CD14-positive monocyte (primary cell): Measurements from ENCODE around the gene IL21R. TPM values are rescaled to one million over a fixed set of nuclear protein-coding genes. Genes with fewer than 3 reads are reported as not detected.
A peak's percentile ranks its signal among the peaks of the same experiment; 100 is the strongest.

Experiments used
- DNase-seq, 3 donors: peaks; one replicate each; pipeline ENCODE4 v3.0.0-alpha.2; 2011 to 2022
- H2AFZ ChIP-seq: 2 replicates; pipeline ENCODE4 v1.6.0; 2012; ENCODE audit warnings: mild to moderate bottlenecking, low read depth, low read length, inconsistent platforms; ENCODE audit not compliant: insufficient read depth, poor library complexity, severe bottlenecking
- H3K27ac ChIP-seq, 2 donors: 1 replicate in 1 of 2; 2 replicates in 1 of 2; pipeline ENCODE4 v1.5.1; 2012 to 2013; ENCODE audit warnings: low read length in 2 of 2, control low read depth in 1 of 2, inconsistent platforms in 1 of 2, low read depth in 1 of 2, mild to moderate bottlenecking in 1 of 2
- H3K27me3 ChIP-seq, 2 donors: one replicate each; pipeline versions ENCODE4 v1.6.0 to v1.6.1; 2011 to 2013; ENCODE audit warnings: low read length in 2 of 2; ENCODE audit not compliant: control insufficient read depth in 2 of 2, insufficient read depth in 2 of 2
- H3K36me3 ChIP-seq, 2 donors: replicated peaks in 1 of 2; 1 replicate in 1 of 2; 2 replicates in 1 of 2; pipeline versions ENCODE4 v1.5.1 to v1.6.1; 2012 to 2013; ENCODE audit warnings: low read length in 2 of 2, control low read depth in 1 of 2, inconsistent platforms in 1 of 2, mild to moderate bottlenecking in 1 of 2; ENCODE audit not compliant: insufficient read depth in 2 of 2, control insufficient read depth in 1 of 2
- H3K4me1 ChIP-seq, 2 donors: 1 replicate in 1 of 2; 2 replicates in 1 of 2; pipeline versions ENCODE4 v1.5.1 to v1.6.1; 2012 to 2013; ENCODE audit warnings: low read length in 2 of 2, control low read depth in 1 of 2, inconsistent platforms in 1 of 2, mild to moderate bottlenecking in 1 of 2, moderate library complexity in 1 of 2; ENCODE audit not compliant: insufficient read depth in 2 of 2, control insufficient read depth in 1 of 2
- H3K4me2 ChIP-seq: replicated peaks from 2 replicates; pipeline ENCODE3; 2012; ENCODE audit warnings: low read length, moderate library complexity, mild to moderate bottlenecking; ENCODE audit not compliant: poor library complexity, severe bottlenecking; ENCODE audit errors: extremely low read depth
- H3K4me3 ChIP-seq, 3 experiments: fragments of 200-600 bp in 1 of 3; sonication (generic) in 1 of 3; replicated peaks in 1 of 3; 1 replicate in 2 of 3; 2 replicates in 1 of 3; pipeline ENCODE4 v1.5.1; 2011 to 2013; ENCODE audit warnings: low read length in 3 of 3, mild to moderate bottlenecking in 3 of 3, control low read depth in 2 of 3, low read depth in 2 of 3, inconsistent platforms in 1 of 3, moderate library complexity in 1 of 3
- H3K79me2 ChIP-seq: 2 replicates; pipeline ENCODE4 v1.6.0; 2012; ENCODE audit warnings: mild to moderate bottlenecking, control low read depth, inconsistent platforms, low read length, moderate library complexity; ENCODE audit not compliant: insufficient read depth
- H3K9ac ChIP-seq: 2 replicates; pipeline ENCODE4 v1.6.0; 2017; ENCODE audit warnings: low read length, mild to moderate bottlenecking; ENCODE audit not compliant: insufficient read depth, poor library complexity, severe bottlenecking
- H3K9me3 ChIP-seq, 2 donors: replicated peaks in 1 of 2; 1 replicate in 1 of 2; 2 replicates in 1 of 2; pipeline versions ENCODE4 v1.5.1 to v1.6.1; 2012 to 2013; ENCODE audit warnings: low read length in 2 of 2, control low read depth in 1 of 2; ENCODE audit not compliant: control insufficient read depth in 1 of 2, insufficient read depth in 1 of 2
- H4K20me1 ChIP-seq: 2 replicates; pipeline ENCODE4 v1.6.0; 2012; ENCODE audit warnings: mild to moderate bottlenecking, low read length, control low read depth, moderate library complexity; ENCODE audit not compliant: insufficient read depth
- H3K27ac Mint-ChIP-seq, 7 donors: one replicate each; pipeline ENCODE4 v1.8.0; 2020; ENCODE audit warnings: mild to moderate bottlenecking in 7 of 7, mixed read lengths in 7 of 7, moderate library complexity in 6 of 7, inconsistent platforms in 2 of 7
- H3K27me3 Mint-ChIP-seq, 3 donors: one replicate each; pipeline ENCODE4 v1.8.0; 2021 to 2022; ENCODE audit warnings: low read depth in 3 of 3, mild to moderate bottlenecking in 3 of 3, mixed read lengths in 3 of 3, moderate library complexity in 3 of 3, inconsistent platforms in 1 of 3
- H3K36me3 Mint-ChIP-seq, 2 donors: one replicate each; pipeline ENCODE4 v1.8.0; 2020; ENCODE audit warnings: mixed read lengths in 2 of 2, inconsistent platforms in 1 of 2, mild to moderate bottlenecking in 1 of 2
- H3K4me1 Mint-ChIP-seq: one replicate; pipeline ENCODE4 v1.8.0; 2020; ENCODE audit warnings: mild to moderate bottlenecking, mixed read lengths
- H3K4me3 Mint-ChIP-seq, 2 donors: one replicate each; pipeline ENCODE4 v1.8.0; 2020; ENCODE audit warnings: mild to moderate bottlenecking in 2 of 2, mixed read lengths in 2 of 2, moderate library complexity in 1 of 2
- H3K9me3 Mint-ChIP-seq, 7 donors: one replicate each; pipeline ENCODE4 v1.8.0; 2020 to 2022; ENCODE audit warnings: mixed read lengths in 7 of 7, mild to moderate bottlenecking in 6 of 7, moderate library complexity in 6 of 7, inconsistent platforms in 2 of 7
- CTCF ChIP-seq: fragments of 200-600 bp; IDR thresholded peaks from one replicate; pipeline ENCODE4 v1.8.0; 2022; ENCODE audit warnings: antibody characterized with exemption, mild to moderate bottlenecking
- WGBS: methylation state at CpG from one replicate; pipeline ENCODE4 v1.1.5; 2013; ENCODE audit warnings: missing lambda C conversion rate; ENCODE audit not compliant: insufficient coverage; 5-methylcytosine and 5-hydroxymethylcytosine counted together
- intact Hi-C, 2 donors: fragments of 100-400 bp; cut with micrococcal nuclease; formaldehyde crosslinking; loops; one replicate each; pipeline versions ENCODE4 v1.15.0 to v1.15.1; 2023
- polyA plus RNA-seq, 3 donors: library from polyadenylated mRNA; depleted of rRNA in 1 of 3; unstranded in 2 of 3; stranded (reverse) in 1 of 3; fragments of 300-500 nt in 2 of 3; fragments of >200 nt in 1 of 3; fragmentation: Illumina TruSeq in 2 of 3; gene quantifications; 1 replicate in 2 of 3; 2 replicates in 1 of 3; pipeline ENCODE4 v1.2.3, GENCODE V29; 2012 to 2021

IL21R gene
- polyA plus RNA-seq, 3 donors: 1.0 to 1.7 (median 1.4) TPM

- no peak overlapping the region for H3K27ac ChIP-seq
- H3K4me2 ChIP-seq: no peak overlapping the region
- no peaks in the 10 kb centered on the region for H4K20me1 ChIP-seq
- no peak overlapping the region for H3K4me3 Mint-ChIP-seq
- H3K4me3 ChIP-seq: no peak overlapping the region
- no peak for DNase-seq
- no peaks in the 10 kb centered on the region for H3K36me3 ChIP-seq
- peaks cover 2 to 3% of the 10 kb centered on the region in 2 donors for H3K4me1 ChIP-seq
- peaks cover 0 to 4% (median 0%) of the 10 kb centered on the region in 7 donors for H3K9me3 Mint-ChIP-seq
- H2AFZ ChIP-seq: no peak overlapping the region
- intact Hi-C loops: no loop called here
- H3K27me3 Mint-ChIP-seq: peaks cover 23 to 24% (median 23%) of the 10 kb centered on the region in 3 donors
- peaks cover 2 to 7% of the 10 kb centered on the region in 2 donors for H3K36me3 Mint-ChIP-seq
- H3K27ac Mint-ChIP-seq: peak overlapping the region in 1 of 7 donors; percentile 21
- 99% methylated on average over 8 of the region's 8 CpGs for WGBS
- H3K27me3 ChIP-seq: peaks cover 0 to 6% of the 10 kb centered on the region in 2 donors
- H3K4me1 Mint-ChIP-seq: peaks cover 14% of the 10 kb centered on the region
- H3K9me3 ChIP-seq: no peaks in the 10 kb centered on the region
- no peak overlapping the region for H3K9ac ChIP-seq
- TF ChIP-seq CTCF: no peak
- H3K79me2 ChIP-seq: no peaks in the 10 kb centered on the region
Measured at GRCh38 chr16:27436065-27436464, 34.1 kb downstream of the IL21R start.

GRCh38 chr16:27436921-27437650 is 35.1 kb downstream of the IL21R start:
- peaks cover 2 to 7% of the 10 kb centered on the region in 2 donors for H3K36me3 Mint-ChIP-seq

More at GRCh38 chr16:27436921-27437650, 35.1 kb downstream of the IL21R start:
- Histone ChIP-seq H3K9ac (no peak overlapping the region), H3K27me3 (peaks cover 0 to 4% of the 10 kb centered on the region in 2 donors), H3K4me1 (no peaks in the 10 kb centered on the region), H3K9me3 (no peaks in the 10 kb centered on the region), H3K27ac (no peak overlapping the region), H3K4me3 (no peak overlapping the region), H3K4me2 (no peak overlapping the region), H3K79me2 (no peaks in the 10 kb centered on the region), H3K36me3 (no peaks in the 10 kb centered on the region), H4K20me1 (no peaks in the 10 kb centered on the region), H2AFZ (no peak overlapping the region)
- intact Hi-C loops: no loop called here
- peak overlapping the region in 1 of 7 donors; percentile 18 for H3K27ac Mint-ChIP-seq
- H3K4me1 Mint-ChIP-seq: peaks cover 9% of the 10 kb centered on the region
- no peak for TF ChIP-seq CTCF
- H3K4me3 Mint-ChIP-seq: no peak overlapping the region
- WGBS: 97% methylated on average over 6 of the region's 9 CpGs
- no peak for DNase-seq
- peaks cover 13 to 14% (median 13%) of the 10 kb centered on the region in 3 donors for H3K27me3 Mint-ChIP-seq
- peaks cover 0 to 1% (median 0%) of the 10 kb centered on the region in 7 donors for H3K9me3 Mint-ChIP-seq
